ENCODE data around the gene EDN2. TPM values are rescaled to one million over a fixed set of nuclear protein-coding genes. Genes with fewer than 3 reads are reported as not detected.

EDN2 gene
- total and polyA plus RNA-seq, 2 donors = 0.32 to 0.44 TPM

GRCh38 chr1:41523949-41524675 is 39.6 kb upstream of the EDN2 start:
- no peak for DNase-seq (ENCODE audit: extremely low spot score)
- Histone ChIP-seq H3K4me3 (ENCODE audit: low read depth, low read length) (no peak overlapping the region), H3K27ac (ENCODE audit: low read depth) (no peak overlapping the region), H3K4me1 (ENCODE audit: insufficient read depth) (no peaks in the 10 kb centered on the region), H3K36me3 (ENCODE audit: insufficient read depth) (no peaks in the 10 kb centered on the region)
- WGBS = 84% methylated on average over 9 of the region's 9 CpGs

GRCh38 chr1:41523071-41523470 is 38.6 kb upstream of the EDN2 start:
- no peak overlapping the region for H3K27ac ChIP-seq (ENCODE audit: low read depth)
- H3K4me1 ChIP-seq (ENCODE audit: insufficient read depth) = no peaks in the 10 kb centered on the region
- no peak for DNase-seq (ENCODE audit: extremely low spot score)
- H3K4me3 ChIP-seq (ENCODE audit: low read depth, low read length) = no peak overlapping the region
- no peaks in the 10 kb centered on the region for H3K36me3 ChIP-seq (ENCODE audit: insufficient read depth)
- 86% methylated on average over 10 of the region's 10 CpGs for WGBS

- Histone ChIP-seq H3K36me3 (ENCODE audit: insufficient read depth) (no peaks in the 10 kb centered on the region), H3K4me3 (ENCODE audit: low read depth, low read length) (no peak overlapping the region), H3K4me1 (ENCODE audit: insufficient read depth) (no peaks in the 10 kb centered on the region), H3K27ac (ENCODE audit: low read depth) (no peak overlapping the region)
- no peak for DNase-seq (ENCODE audit: extremely low spot score)
- 78% methylated on average over 12 of the region's 12 CpGs for WGBS
These were observed 37.3 kb upstream of the EDN2 start for GRCh38 chr1:41521766-41522165.

GRCh38 chr1:41520951-41521752 is 36.7 kb upstream of the EDN2 start:
- Histone ChIP-seq H3K27ac (ENCODE audit: low read depth) (no peak overlapping the region), H3K4me3 (ENCODE audit: low read depth, low read length) (no peak overlapping the region), H3K4me1 (ENCODE audit: insufficient read depth) (no peaks in the 10 kb centered on the region), H3K36me3 (ENCODE audit: insufficient read depth) (no peaks in the 10 kb centered on the region)
- 83% methylated on average over 15 of the region's 15 CpGs for WGBS
- no peak for DNase-seq (ENCODE audit: extremely low spot score)

- Histone ChIP-seq H3K36me3 (ENCODE audit: insufficient read depth) (no peaks in the 10 kb centered on the region), H3K4me1 (ENCODE audit: insufficient read depth) (no peaks in the 10 kb centered on the region), H3K27ac (ENCODE audit: low read depth) (no peak overlapping the region), H3K4me3 (ENCODE audit: low read depth, low read length) (no peak overlapping the region)
- no peak for DNase-seq (ENCODE audit: extremely low spot score)
- WGBS = 76% methylated on average over 5 of the region's 5 CpGs
These were observed 35.2 kb upstream of the EDN2 start for GRCh38 chr1:41519667-41520066.

- no peaks in the 10 kb centered on the region for H3K4me1 ChIP-seq (ENCODE audit: insufficient read depth)
- no peaks in the 10 kb centered on the region for H3K36me3 ChIP-seq (ENCODE audit: insufficient read depth)
- H3K4me3 ChIP-seq (ENCODE audit: low read depth, low read length) = no peak overlapping the region
- 92% methylated on average over 5 of the region's 5 CpGs for WGBS
- no peak overlapping the region for H3K27ac ChIP-seq (ENCODE audit: low read depth)
- no peak for DNase-seq (ENCODE audit: extremely low spot score)
These were observed 34.0 kb upstream of the EDN2 start for GRCh38 chr1:41518471-41518870.

- no peak overlapping the region for H3K4me3 ChIP-seq (ENCODE audit: low read depth, low read length)
- 81% methylated on average over 3 of the region's 3 CpGs for WGBS
- no peaks in the 10 kb centered on the region for H3K36me3 ChIP-seq (ENCODE audit: insufficient read depth)
- no peak for DNase-seq (ENCODE audit: extremely low spot score)
- no peaks in the 10 kb centered on the region for H3K4me1 ChIP-seq (ENCODE audit: insufficient read depth)
- H3K27ac ChIP-seq (ENCODE audit: low read depth) = no peak overlapping the region
These were observed 32.6 kb upstream of the EDN2 start for GRCh38 chr1:41517062-41517438.

- Histone ChIP-seq H3K36me3 (ENCODE audit: insufficient read depth) (no peaks in the 10 kb centered on the region), H3K4me3 (ENCODE audit: low read depth, low read length) (peak overlapping the region; percentile 24), H3K4me1 (ENCODE audit: insufficient read depth) (no peaks in the 10 kb centered on the region), H3K27ac (ENCODE audit: low read depth) (no peak overlapping the region)
- peak; percentile 39 for DNase-seq (ENCODE audit: extremely low spot score)
- WGBS = 15% methylated on average over 53 of the region's 53 CpGs
These were observed 31.9 kb upstream of the EDN2 start for GRCh38 chr1:41516168-41517061.

- Histone ChIP-seq H3K27ac (ENCODE audit: low read depth) (no peak overlapping the region), H3K36me3 (ENCODE audit: insufficient read depth) (no peaks in the 10 kb centered on the region), H3K4me1 (ENCODE audit: insufficient read depth) (no peaks in the 10 kb centered on the region), H3K4me3 (ENCODE audit: low read depth, low read length) (no peak overlapping the region)
- 15% methylated on average over 6 of the region's 6 CpGs for WGBS
- DNase-seq (ENCODE audit: extremely low spot score) = no peak
These were observed 31.3 kb upstream of the EDN2 start for GRCh38 chr1:41515778-41516167.

- Histone ChIP-seq H3K36me3 (ENCODE audit: insufficient read depth) (no peaks in the 10 kb centered on the region), H3K27ac (ENCODE audit: low read depth) (no peak overlapping the region), H3K4me3 (ENCODE audit: low read depth, low read length) (no peak overlapping the region), H3K4me1 (ENCODE audit: insufficient read depth) (no peaks in the 10 kb centered on the region)
- 79% methylated on average over 5 of the region's 5 CpGs for WGBS
- DNase-seq (ENCODE audit: extremely low spot score) = no peak
These were observed 30.7 kb upstream of the EDN2 start for GRCh38 chr1:41515131-41515678.

GRCh38 chr1:41514381-41514780 is 29.9 kb upstream of the EDN2 start:
- H3K27ac ChIP-seq (ENCODE audit: low read depth) = no peak overlapping the region
- H3K4me1 ChIP-seq (ENCODE audit: insufficient read depth) = no peaks in the 10 kb centered on the region
- no peak overlapping the region for H3K4me3 ChIP-seq (ENCODE audit: low read depth, low read length)
- 92% methylated on average over 8 of the region's 8 CpGs for WGBS
- no peaks in the 10 kb centered on the region for H3K36me3 ChIP-seq (ENCODE audit: insufficient read depth)
- no peak for DNase-seq (ENCODE audit: extremely low spot score)

- 71% methylated on average over 17 of the region's 17 CpGs for WGBS
- H3K4me1 ChIP-seq (ENCODE audit: insufficient read depth) = no peaks in the 10 kb centered on the region
- no peak overlapping the region for H3K4me3 ChIP-seq (ENCODE audit: low read depth, low read length)
- no peak for DNase-seq (ENCODE audit: extremely low spot score)
- H3K27ac ChIP-seq (ENCODE audit: low read depth) = no peak overlapping the region
- H3K36me3 ChIP-seq (ENCODE audit: insufficient read depth) = no peaks in the 10 kb centered on the region
These were observed 28.9 kb upstream of the EDN2 start for GRCh38 chr1:41513383-41513735.

GRCh38 chr1:41512701-41513382 is 28.4 kb upstream of the EDN2 start:
- 87% methylated on average over 27 of the region's 27 CpGs for WGBS
- Histone ChIP-seq H3K4me3 (ENCODE audit: low read depth, low read length) (no peak overlapping the region), H3K4me1 (ENCODE audit: insufficient read depth) (no peaks in the 10 kb centered on the region), H3K36me3 (ENCODE audit: insufficient read depth) (no peaks in the 10 kb centered on the region), H3K27ac (ENCODE audit: low read depth) (no peak overlapping the region)
- no peak for DNase-seq (ENCODE audit: extremely low spot score)

Measured in urinary bladder (tissue), 4 donors.